SK-N-MC (cell line): ENCODE measurements around the gene RPUSD1.

ENCODE experiments used
- FOXP2 ChIP-seq: optimal IDR thresholded peaks from 2 replicates; pipeline ENCODE3; 2011; ENCODE audit warnings: mild to moderate bottlenecking, moderate library complexity; ENCODE audit not compliant: insufficient read depth; ENCODE audit errors: extremely low read length, control extremely low read depth
- POLR2AphosphoS5 ChIP-seq: IDR thresholded peaks from 2 replicates; pipeline ENCODE4 v1.6.1; 2012; ENCODE audit warnings: mild to moderate bottlenecking, low read depth, low read length, borderline replicate concordance

- TF ChIP-seq POLR2AphosphoS5 (no peak), FOXP2 (no peak)
Measured at GRCh38 chr16:801584-802363, 13.6 kb upstream of the RPUSD1 start.
